GM12878 (cell line): ENCODE measurements around the gene FAM167B. TPM values are rescaled to one million over a fixed set of nuclear protein-coding genes. Genes with fewer than 3 reads are reported as not detected.

Source experiments
- ATAC-seq: fragments of 200-7000 bp; cut with Tn5 transposase; 3 replicates; pipeline ENCODE4 v1.9.1; 2020; ENCODE audit warnings: mild to moderate bottlenecking, moderate library complexity
- BruUV-seq: library from RNA; stranded (reverse); fragments of 400-500 nt; replicated peaks from 2 replicates; lab custom pipeline; 2021; lab: Mats Ljungman, UMichigan
- CTCF ChIA-PET: fragments of 300-600 bp; sonication (Branson Sonifier 250); formaldehyde crosslinking; extraction: SDS; loops from one replicate; lab custom pipeline; 2021; ENCODE audit warnings: inconsistent platforms; lab: Yijun Ruan, JAX
- POLR2A ChIA-PET: fragments of 350-600 bp; formaldehyde crosslinking; extraction: SDS; loops from one replicate; lab custom pipeline; 2021; ENCODE audit warnings: inconsistent platforms; lab: Charles Lee
- RAD21 ChIA-PET: fragments of 300-600 bp; sonication (Branson Sonifier 250); formaldehyde crosslinking; loops from one replicate; lab custom pipeline; 2023; ENCODE audit warnings: antibody characterized with exemption; ENCODE audit not compliant: unreplicated experiment; lab: Charles Lee
- SMC1A ChIA-PET: fragments of 300-600 bp; sonication (Branson Sonifier 250); formaldehyde crosslinking; loops from one replicate; lab custom pipeline; 2023; ENCODE audit not compliant: unreplicated experiment, uncharacterized antibody; lab: Charles Lee
- DNase-seq: peaks from one replicate; pipeline ENCODE4 v3.0.0-alpha.2; 2011; ENCODE audit warnings: low read depth, low spot score
- FAIRE-seq: peaks from 3 replicates; lab custom pipeline; 2011; peaks lifted over from hg19 to GRCh38; lab: Jason Lieb, UNC
- H2AFZ ChIP-seq: 2 replicates; pipeline ENCODE4 v1.6.0; 2011; ENCODE audit warnings: low read depth, low read length, control low read depth; ENCODE audit not compliant: control insufficient read depth
- H3K27ac ChIP-seq: 2 replicates; pipeline ENCODE4 v1.5.1; 2011; ENCODE audit warnings: control low read depth; ENCODE audit not compliant: control insufficient read depth, insufficient read depth
- H3K27me3 ChIP-seq, 2 experiments: replicated peaks in 1 of 2; 2 replicates each; pipeline versions ENCODE4 v1.6.0 to v1.6.1; 2011; ENCODE audit warnings: low read length in 1 of 2; ENCODE audit not compliant: control insufficient read depth in 2 of 2, insufficient read depth in 2 of 2
- H3K36me3 ChIP-seq, 2 experiments: 2 replicates each; pipeline ENCODE4 v1.5.1; 2011; ENCODE audit warnings: low read length in 1 of 2; ENCODE audit not compliant: control insufficient read depth in 2 of 2, insufficient read depth in 2 of 2
- H3K4me1 ChIP-seq: 2 replicates; pipeline ENCODE4 v1.6.1; 2011; ENCODE audit warnings: mild to moderate bottlenecking, low read length, moderate library complexity, mixed read lengths; ENCODE audit not compliant: control insufficient read depth, insufficient read depth
- H3K4me2 ChIP-seq: 2 replicates; pipeline ENCODE4 v1.6.0; 2011; ENCODE audit warnings: control low read depth; ENCODE audit not compliant: control insufficient read depth, insufficient read depth
- H3K4me3 ChIP-seq: fragments of 200-600 bp; sonication (generic); 2 replicates; pipeline ENCODE4 v1.5.1; 2016
- H3K79me2 ChIP-seq: 2 replicates; pipeline ENCODE4 v1.6.0; 2011; ENCODE audit warnings: low read length; ENCODE audit not compliant: control insufficient read depth, insufficient read depth
- H3K9ac ChIP-seq: 2 replicates; pipeline ENCODE4 v1.8.0; 2011; ENCODE audit warnings: low read length, control low read depth, mixed read lengths; ENCODE audit not compliant: control insufficient read depth, insufficient read depth
- H3K9me3 ChIP-seq: replicated peaks from 3 replicates; pipeline ENCODE4 v1.5.1; 2011; ENCODE audit warnings: mild to moderate bottlenecking, low read length; ENCODE audit not compliant: control insufficient read depth, insufficient read depth
- H4K20me1 ChIP-seq: 2 replicates; pipeline ENCODE4 v1.6.0; 2011; ENCODE audit not compliant: control insufficient read depth, insufficient read depth
- HDAC6 ChIP-seq: fragments of 200-600 bp; sonication (generic); IDR thresholded peaks from one replicate; pipeline ENCODE4 v1.8.0; 2017; ENCODE audit warnings: antibody characterized with exemption; ENCODE audit not compliant: unreplicated experiment
- PML ChIP-seq: IDR thresholded peaks from 2 replicates; pipeline ENCODE4 v1.6.1; 2012; ENCODE audit warnings: low read length, inconsistent platforms
- RFX5 ChIP-seq: IDR thresholded peaks from 2 replicates; pipeline ENCODE4 v1.6.1; 2011; ENCODE audit warnings: low read depth, low read length, improper control_type of control experiment
- SREBF2 ChIP-seq: IDR thresholded peaks from 2 replicates; pipeline ENCODE4 v1.6.1; 2012; ENCODE audit warnings: mild to moderate bottlenecking, low read length
- ZNF622 ChIP-seq: fragments of 450-650 bp; IDR thresholded peaks from 2 replicates; pipeline ENCODE4 v1.6.1; 2017; ENCODE audit warnings: mild to moderate bottlenecking, inconsistent platforms
- WGBS: methylation state at CpG from one replicate; pipeline ENCODE4 v1.1.6; 2016; ENCODE audit warnings: low lambda C conversion rate; ENCODE audit not compliant: insufficient replicate concordance, insufficient coverage; ENCODE audit errors: missing lambda C conversion rate; 5-methylcytosine and 5-hydroxymethylcytosine counted together
- in situ Hi-C: fragments of 300-500 bp; cut with MboI; formaldehyde crosslinking; loops from 9 replicates; pipeline ENCODE4 v1.14.3; 2018; ENCODE audit warnings: mixed read lengths
- intact Hi-C: fragments of 100-400 bp; cut with micrococcal nuclease; formaldehyde crosslinking; loops from one replicate; pipeline ENCODE4 v1.14.2; 2022; ENCODE audit not compliant: unreplicated experiment
- polyA plus RNA-seq, 11 experiments: library from polyadenylated mRNA; depleted of rRNA in 4 of 11; unstranded in 6 of 11; stranded (reverse) in 5 of 11; fragments of >200 nt; fragmentation: Nextera tagmentation in 4 of 11; fragmentation: Illumina TruSeq in 1 of 11; extraction: Ambion mirVana in 4 of 11; extraction: Trizol in 1 of 11; gene quantifications; 1 replicate in 1 of 11; 2 replicates in 10 of 11; pipeline versions ENCODE4 v1.2.1 to v1.2.3, GENCODE V29; 2011 to 2016; ENCODE audit warnings: inconsistent platforms in 2 of 11, missing spikeins in 2 of 11, low read depth in 1 of 11
- total RNA-seq, 4 experiments: library from RNA; depleted of rRNA in 3 of 4; stranded (reverse); fragments of >200 nt in 3 of 4; fragmentation: Illumina TruSeq in 1 of 4; extraction: Trizol in 1 of 4; gene quantifications; 2 replicates each; pipeline versions ENCODE4 v1.2.1 to v1.2.3, GENCODE V29; 2013 to 2021
- TF ChIP-seq, protein P1 (sequence below): fragments of 450-650 bp; IDR thresholded peaks from 2 replicates; pipeline ENCODE4 v1.6.1; 2014; ENCODE audit warnings: mild to moderate bottlenecking
- TF ChIP-seq, protein P2 (sequence below): IDR thresholded peaks from 2 replicates; pipeline ENCODE4 v1.6.1; 2011; ENCODE audit warnings: low read depth, low read length, improper control_type of control experiment, borderline replicate concordance

Gene FAM167B
- total and polyA plus RNA-seq, 10 of the 15 experiments (the other 5 are each of a cell fraction or from before 2014, with no cell fraction given), result 0.07 to 1.2 (median 0.36) TPM; not detected in 2

GRCh38 chr1:32204943-32205361 lies 42.1 kb upstream of the FAM167B start:
- intact Hi-C loops (loop anchor here (5.0 kb wide), 2 partner anchors 112 to 207 kb away; no protein-coding TSS in a partner anchor), in situ Hi-C loops (no loop called here)
- Histone ChIP-seq H3K27me3 (no peaks in the 10 kb centered on the region), H3K4me2 (peak overlapping the region; percentile 88), H2AFZ (no peak overlapping the region), H3K4me1 (peaks cover 28% of the 10 kb centered on the region), H3K9me3 (no peaks in the 10 kb centered on the region), H3K79me2 (peaks cover 23% of the 10 kb centered on the region), H4K20me1 (no peaks in the 10 kb centered on the region), H3K4me3 (peak overlapping the region; percentile 80; the same call in 1 of the 2 replicates), H3K9ac (no peak overlapping the region), H3K36me3 (peaks cover 0 to 1% of the 10 kb centered on the region in 2 experiments; a peak in 1 of 4 replicates), H3K27ac (no peak overlapping the region)
- ATAC-seq, result no peak
- 79% methylated on average over 26 of the region's 26 CpGs for WGBS
- no peak for TF ChIP-seq HDAC6
- TF ChIP-seq SREBF2, result no peak
- no peak for TF ChIP-seq RFX5
- TF ChIP-seq, protein P1, sequence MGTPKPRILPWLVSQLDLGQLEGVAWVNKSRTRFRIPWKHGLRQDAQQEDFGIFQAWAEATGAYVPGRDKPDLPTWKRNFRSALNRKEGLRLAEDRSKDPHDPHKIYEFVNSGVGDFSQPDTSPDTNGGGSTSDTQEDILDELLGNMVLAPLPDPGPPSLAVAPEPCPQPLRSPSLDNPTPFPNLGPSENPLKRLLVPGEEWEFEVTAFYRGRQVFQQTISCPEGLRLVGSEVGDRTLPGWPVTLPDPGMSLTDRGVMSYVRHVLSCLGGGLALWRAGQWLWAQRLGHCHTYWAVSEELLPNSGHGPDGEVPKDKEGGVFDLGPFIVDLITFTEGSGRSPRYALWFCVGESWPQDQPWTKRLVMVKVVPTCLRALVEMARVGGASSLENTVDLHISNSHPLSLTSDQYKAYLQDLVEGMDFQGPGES, result no peak
- TF ChIP-seq, protein P2, sequence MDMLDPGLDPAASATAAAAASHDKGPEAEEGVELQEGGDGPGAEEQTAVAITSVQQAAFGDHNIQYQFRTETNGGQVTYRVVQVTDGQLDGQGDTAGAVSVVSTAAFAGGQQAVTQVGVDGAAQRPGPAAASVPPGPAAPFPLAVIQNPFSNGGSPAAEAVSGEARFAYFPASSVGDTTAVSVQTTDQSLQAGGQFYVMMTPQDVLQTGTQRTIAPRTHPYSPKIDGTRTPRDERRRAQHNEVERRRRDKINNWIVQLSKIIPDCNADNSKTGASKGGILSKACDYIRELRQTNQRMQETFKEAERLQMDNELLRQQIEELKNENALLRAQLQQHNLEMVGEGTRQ, result no peak
- no peak for TF ChIP-seq PML
- TF ChIP-seq ZNF622, result no peak
- DNase-seq, result no peak
- RAD21 ChIA-PET, result interaction anchor here (1.2 to 2.7 kb wide), 3 partner anchors 11 to 132 kb away, joined by 3 to 8 read pairs (median 4); partner anchors contain the start of gene TMEM39B
- SMC1A ChIA-PET, result interaction anchor here (0.6 to 1.4 kb wide), 3 partner anchors 10 to 43 kb away, joined by 3 to 5 read pairs (median 3); no protein-coding TSS in a partner anchor
- CTCF ChIA-PET, result interaction anchor here (1.7 to 3.0 kb wide), 2 partner anchors 11 to 43 kb away, joined by 5 to 23 read pairs; no protein-coding TSS in a partner anchor
- POLR2A ChIA-PET, result no interaction called here
- no TSS peak for BruUV-seq
- FAIRE-seq, result no peak
